GM21723 (cell line): ENCODE results near the gene HOXA4.
A peak's percentile ranks its signal among the peaks of the same experiment; 100 is the strongest.

ENCODE experiments used
- ATAC-seq: cut with Tn5 transposase; IDR thresholded peaks from one replicate; pipeline ENCODE4 v1.9.1; 2021; ENCODE audit warnings: mild to moderate bottlenecking, moderate library complexity; ENCODE audit not compliant: unreplicated experiment

Gene HOXA4

GRCh38 chr7:27130540-27131389 is at the start of gene HOXA4:
Gene HOXA4, minus strand, starts transcription at chr7:27130757. Its CDS starts 24 bp downstream, at chr7:27130733.
- peak; percentile 66 for ATAC-seq

DNA sequence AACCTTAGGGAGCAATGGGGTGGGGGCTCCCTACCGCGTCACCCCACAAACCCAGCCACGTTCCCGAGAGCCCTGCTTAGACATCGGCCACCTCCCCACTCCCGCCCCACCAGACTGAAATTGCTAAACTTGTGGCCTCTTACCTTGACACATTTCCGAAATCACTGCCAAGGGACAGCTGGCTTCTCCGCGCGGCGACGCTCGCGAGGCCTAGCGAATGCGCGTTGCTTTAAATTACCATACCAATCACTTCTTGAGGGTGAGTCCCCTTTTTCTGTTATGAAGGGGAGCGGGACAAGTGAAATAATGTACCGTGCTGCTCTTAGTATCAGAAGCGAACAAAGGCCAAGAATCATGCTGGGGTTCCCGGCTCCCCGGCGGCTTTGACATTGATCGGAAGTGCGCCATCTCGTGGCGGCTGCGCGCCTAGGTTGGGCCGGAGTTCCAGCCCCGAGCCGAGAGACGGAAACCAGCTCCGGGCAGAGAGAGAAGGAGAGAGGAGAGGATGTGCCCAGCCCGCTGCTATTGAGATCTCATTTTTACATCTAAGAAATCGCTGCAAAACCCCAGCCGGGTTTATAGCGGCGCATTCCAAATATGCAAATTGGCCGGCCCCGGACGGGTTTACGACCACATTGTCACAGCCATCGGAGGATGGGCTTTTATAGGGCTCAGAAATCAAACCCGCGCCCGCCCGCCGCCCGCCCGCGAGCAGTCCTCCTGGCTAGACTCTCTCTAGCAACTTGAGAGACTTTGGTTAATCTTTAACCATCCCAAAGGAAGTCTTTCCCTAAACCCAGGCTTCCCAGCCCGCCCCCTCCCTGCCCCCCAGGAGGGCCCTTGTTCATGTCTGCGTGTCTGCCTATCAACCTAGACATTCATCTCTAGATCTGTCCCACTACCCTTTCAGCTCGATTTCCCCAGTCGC is 49.2 kb upstream of the HOXA4 start:
- ATAC-seq: no peak

DNA sequence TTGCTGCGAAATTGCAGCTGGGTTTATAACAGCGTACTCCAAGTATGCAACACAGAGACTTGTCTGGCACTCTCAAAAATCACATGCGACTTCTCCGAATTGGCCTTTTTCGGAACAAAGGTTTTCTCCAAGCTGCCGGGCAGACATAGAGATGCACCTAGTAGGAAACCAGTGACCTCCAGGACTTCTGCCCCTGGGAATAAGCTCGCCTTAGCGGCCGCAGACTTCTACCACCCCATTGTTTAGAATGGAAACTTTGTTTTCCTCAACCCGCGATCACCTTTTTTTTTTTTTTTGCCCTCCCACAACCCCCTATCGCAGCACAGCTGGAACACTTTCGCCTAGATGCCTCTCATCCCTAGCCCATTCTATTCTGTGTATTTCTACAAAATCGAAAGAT is 48.5 kb upstream of the HOXA4 start:
- no peak for ATAC-seq

GRCh38 chr7:27178366-27178765 is 47.8 kb upstream of the HOXA4 start:
- no peak for ATAC-seq

GRCh38 chr7:27177795-27178320 is 47.3 kb upstream of the HOXA4 start:
- no peak for ATAC-seq

DNA sequence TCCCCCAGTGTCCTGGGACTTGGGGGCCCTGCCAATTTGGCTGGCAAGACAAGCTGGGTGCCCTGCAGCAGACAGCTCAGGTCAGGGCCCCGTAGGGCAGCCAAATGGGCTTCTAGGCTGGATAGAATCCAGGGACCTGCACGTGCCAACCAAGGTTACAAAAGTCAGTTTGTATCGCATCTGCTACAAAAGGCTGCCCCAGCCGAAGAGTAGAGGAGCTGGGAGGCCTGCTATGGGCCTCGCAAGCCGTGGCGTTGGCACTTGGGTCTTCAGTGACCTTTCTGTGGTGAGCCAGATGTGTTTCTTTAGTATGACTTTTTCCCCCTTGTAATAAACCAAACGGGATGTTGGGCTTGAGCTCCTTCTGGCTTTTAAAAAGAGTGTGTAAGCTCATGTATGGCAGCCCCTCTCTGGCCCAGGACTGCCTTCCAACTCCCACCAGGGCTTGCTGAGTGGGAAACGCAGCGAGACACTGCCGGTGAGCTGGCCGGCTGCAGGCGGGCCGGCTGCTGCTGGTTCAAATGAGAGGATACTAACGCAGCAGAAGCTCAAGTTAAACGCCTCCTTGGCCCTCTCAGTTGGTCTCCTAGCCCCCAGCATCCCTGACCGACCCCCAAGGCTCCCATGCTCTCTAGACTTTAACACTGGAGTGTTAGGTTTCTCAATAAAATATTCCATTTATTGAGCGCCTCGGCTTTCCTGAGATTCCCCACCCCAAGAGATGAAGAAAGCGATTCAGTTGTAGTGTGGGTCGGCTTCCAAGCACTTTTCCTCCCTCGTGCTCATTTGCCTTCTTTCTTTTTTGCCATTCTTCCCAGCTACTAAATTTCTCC is 46.6 kb upstream of the HOXA4 start:
- ATAC-seq: no peak

GRCh38 chr7:27176524-27176845 is 45.9 kb upstream of the HOXA4 start:
- no peak for ATAC-seq

GRCh38 chr7:27175626-27176523 is 45.3 kb upstream of the HOXA4 start:
- ATAC-seq: no peak

- no peak for ATAC-seq
Observed at GRCh38 chr7:27174874-27175625, 44.5 kb upstream of the HOXA4 start.

DNA sequence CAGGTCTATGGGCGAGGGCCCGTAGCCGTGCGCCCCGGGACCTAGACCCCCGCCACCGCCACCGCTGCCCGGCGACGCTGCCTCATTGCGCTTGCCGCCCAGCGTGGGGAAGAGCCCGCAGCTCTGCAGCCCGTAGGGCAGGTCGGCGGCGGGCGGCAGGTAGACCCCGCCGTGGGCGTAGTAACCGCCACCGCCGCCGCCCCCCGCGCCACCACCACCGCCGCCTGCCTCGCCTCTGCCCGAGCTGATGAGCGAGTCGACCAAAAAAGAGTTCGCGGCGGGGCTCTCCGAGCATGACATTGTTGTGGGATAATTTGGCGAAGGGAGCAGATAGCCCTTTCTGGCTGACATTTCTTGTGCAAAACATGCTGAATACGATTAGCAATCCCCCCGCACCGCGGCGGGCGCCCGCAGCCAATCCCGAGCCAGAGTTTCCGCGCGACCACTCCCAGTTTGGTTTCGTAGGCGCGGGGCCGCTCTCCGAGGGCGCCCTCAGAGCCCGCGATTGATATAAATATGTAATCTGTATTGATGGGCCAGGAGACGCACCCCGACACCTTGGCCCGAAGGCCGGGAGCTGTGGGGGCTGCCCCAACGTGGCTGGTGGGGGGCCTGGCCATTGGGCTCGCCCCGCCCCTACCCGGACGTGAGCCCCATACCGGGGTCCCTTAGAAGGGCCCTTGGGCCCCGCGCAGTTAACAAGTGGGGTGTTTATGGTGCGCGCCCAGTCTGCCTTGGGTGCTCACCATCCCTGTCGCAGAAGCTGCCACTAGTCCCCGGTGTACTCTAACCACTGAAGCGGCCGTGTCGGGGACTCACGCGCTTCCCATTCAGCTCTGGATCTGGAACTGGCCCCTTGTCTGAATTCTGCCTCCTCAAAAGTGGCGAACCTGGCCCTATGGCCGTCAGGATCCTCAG is 43.7 kb upstream of the HOXA4 start, which contains the start of gene HOXA10:
HOXA10 (minus strand) TSS at position 365 of the 918 bp plus-strand sequence; CDS start at position 351, 14 bp downstream.
- no peak for ATAC-seq

DNA sequence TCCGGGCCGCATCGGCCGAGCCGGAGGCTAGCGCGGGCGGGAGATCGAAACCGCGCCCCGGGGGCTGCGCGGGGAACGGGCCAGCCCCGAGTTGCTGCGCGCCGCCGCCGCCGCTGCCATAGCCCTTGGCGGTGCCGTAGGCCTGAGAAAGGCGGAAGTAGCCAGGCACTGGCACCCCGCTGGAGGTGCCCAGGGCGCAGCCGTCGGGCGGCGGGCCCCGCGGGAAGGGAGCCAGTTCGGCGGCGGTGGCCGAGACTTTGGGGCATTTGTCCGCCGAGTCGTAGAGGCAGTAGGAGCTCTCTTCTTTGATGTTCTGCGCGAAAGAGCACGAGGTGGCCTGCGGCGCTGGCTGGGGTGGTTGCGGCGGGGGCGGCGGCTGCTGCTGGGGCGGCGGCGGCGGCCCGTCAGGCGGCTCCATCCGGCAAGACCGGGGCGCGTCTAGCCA is 43.0 kb upstream of the HOXA4 start:
- no peak for ATAC-seq

DNA sequence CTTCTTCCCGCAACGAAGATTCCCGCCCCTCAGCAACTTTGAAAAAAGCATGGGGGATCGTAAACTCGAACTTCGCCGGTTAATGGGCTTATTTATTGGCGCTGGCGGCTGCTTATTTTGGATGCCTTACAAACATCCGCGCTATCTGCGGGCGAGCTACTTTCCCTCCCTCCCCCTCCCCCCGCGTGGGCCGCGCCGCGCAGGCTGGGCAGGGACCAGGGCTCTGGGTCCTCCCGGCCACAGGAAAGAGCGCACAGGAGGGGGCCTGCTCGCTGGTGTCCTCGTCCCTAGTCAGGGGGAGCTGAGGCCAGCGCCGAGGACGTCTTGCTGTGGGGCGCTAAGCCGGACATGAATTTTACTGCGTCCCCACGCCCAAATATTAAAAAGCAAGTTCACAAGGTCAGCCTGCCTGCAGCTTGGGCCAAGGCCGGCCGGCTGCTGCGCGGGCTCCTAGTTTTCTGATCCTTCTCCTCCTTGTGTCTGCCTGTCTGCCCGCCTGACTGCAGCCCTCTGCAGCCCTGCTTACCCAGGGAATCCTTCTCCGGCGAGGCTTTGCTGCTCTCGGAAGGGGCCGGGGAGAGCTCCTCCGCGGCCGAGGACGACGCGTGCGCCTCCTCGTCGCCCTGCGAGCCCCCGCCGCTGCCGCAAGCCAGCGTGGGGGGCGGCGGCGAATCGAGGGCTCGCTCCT is 42.4 kb upstream of the HOXA4 start:
- ATAC-seq: no peak

DNA sequence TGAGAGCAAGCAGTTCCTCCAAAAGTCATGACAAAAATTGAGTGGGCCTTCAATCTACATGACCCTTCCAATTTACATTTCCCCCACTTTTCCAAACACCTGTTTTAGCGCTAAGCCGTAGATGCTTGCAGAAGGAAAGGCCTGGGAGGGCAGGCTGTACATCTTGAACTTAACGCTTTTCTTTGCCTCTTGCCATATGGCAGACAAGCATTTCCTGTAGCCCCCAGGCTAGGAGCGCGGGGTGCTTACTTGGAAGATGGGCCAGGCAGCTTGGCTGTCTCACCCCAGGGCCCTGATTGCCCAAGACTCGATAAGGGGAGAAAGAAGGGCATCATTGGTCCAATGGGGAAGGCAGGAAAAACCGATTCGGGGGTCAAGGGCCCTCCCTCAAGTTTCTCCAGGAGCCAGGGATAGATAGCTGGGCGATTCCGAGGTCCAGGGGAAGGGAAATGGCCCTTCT is 41.8 kb upstream of the HOXA4 start:
- ATAC-seq: no peak

- no peak for ATAC-seq
Observed at GRCh38 chr7:27171637-27172314, 41.2 kb upstream of the HOXA4 start.

GRCh38 chr7:27171325-27171636 is 40.7 kb upstream of the HOXA4 start:
- ATAC-seq: no peak

DNA sequence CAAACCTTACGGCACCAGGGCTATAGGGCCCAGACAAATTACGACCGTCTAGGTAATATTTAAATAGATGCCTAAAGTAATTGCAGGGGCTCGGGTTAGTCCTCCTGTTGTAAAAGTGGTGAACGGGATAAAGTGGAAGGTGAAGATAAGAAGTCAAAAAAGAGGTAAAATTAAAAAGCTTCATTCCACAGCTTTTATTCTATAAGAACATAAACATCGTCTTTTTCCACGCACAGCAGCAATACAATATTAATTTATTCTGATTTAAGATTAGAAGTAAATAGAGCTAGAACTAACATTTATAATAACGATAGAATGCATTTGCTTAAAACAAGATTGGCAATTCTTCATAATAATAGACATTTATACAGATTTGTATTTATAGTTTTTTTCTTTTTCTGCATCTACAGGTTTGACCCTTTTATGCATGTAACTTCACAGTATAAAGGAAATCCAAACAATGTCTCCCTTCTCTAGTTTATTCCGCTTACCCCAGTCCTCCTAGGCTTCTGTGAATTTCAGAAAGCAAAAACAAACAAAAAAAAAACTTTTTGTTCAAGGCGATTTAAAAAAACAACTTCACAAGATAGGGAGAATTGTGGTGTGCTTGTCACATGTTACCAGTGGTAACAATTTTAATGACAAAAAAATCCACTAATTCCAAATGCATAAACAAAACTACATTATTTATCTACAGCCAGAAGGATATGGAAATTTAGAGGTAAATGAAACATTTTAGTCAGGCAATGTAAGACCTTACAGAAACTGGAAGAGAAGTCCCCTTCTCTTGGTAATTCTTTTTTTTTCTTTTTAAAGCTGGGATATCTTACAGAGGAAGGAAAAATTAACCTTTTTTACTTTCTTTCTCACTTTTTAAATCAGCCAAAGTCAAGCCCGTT is 40.1 kb upstream of the HOXA4 start:
- ATAC-seq: no peak
